ENCODE results near the gene DAPK2.

Gene DAPK2

DNA sequence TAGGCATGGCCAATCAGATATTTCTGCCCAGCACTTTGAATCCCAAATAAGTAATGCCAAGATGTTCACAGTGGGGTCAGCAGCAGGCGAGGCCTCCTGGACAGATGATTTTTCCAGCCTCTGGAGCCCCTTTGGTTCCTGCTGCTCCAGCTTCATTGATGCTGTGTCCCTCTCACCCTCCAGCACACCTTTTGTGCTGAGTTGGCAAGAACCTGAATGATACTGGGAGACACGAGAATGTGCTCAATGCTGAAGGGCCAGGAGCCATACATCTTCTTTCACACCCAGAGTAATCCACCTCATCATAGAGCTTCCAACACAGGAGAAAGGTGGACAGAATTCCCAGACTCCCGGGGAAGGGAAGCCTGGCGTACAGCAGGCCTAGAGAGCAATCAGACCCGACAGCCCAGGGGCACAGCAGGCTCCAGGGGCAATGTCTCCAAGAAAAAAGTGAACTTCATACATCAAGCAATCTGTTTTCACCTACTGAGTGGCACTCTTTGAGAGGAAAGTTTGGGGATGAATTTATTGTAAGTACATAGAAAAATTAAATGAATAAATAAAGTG is 6.7 kb upstream of the DAPK2 start:
- DNase-seq = no peak

DNA sequence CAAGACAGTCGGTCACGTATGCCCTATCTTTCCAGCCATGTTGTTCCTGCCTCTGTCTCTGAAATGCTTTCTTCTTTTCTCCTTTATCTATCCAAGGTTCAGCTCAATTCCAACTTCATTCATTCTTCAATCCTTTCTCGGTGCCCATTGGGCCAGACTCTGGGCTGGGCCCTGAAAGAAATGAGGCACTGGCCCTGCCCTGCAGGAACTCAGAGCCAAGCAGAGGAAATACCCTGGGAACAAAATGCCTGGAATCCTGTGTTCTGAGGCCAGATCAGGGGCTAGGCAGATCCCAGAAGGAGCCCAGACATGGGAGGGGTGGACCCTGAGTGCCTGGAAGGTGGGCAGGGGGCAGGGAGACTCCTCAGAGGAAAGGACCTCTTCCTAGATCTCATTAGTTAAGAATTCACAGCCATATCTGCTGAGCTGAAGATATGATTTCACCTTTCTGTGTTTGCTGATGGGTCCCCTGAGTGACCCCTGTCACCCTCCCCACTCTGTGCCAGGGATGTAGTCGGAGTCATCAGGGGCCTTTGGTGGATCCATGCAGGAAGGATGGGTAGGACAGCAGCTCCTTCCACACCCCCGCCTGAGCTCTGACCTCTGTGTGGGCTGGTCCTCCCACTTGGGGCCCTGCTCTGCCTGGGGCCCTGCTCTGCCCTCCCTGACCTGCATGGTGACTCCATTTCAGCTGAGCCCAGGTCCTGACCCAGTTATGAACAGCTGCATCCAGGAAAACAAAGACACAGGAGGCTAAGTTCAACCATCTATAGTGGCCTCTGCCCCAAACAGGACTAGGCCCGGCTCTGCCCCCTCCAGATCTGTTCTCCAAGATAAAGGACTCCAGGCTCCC is 5.3 kb upstream of the DAPK2 start:
- no peak for DNase-seq

DNA sequence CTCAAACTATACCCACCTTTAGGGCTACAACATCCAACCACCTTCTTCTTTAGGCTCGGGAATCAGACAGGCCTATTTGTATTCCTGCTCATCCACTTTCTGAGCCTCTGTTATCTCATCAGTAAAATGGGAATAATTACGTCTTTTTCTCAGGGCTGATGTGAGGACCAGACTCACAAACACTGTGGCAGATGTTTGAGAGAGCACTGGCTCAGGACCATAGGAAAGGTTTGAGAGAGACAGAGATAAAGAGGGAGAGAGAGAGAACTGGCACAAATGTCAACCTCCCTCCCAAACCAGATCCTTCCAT is 4.8 kb upstream of the DAPK2 start:
- no peak for DNase-seq

DNA sequence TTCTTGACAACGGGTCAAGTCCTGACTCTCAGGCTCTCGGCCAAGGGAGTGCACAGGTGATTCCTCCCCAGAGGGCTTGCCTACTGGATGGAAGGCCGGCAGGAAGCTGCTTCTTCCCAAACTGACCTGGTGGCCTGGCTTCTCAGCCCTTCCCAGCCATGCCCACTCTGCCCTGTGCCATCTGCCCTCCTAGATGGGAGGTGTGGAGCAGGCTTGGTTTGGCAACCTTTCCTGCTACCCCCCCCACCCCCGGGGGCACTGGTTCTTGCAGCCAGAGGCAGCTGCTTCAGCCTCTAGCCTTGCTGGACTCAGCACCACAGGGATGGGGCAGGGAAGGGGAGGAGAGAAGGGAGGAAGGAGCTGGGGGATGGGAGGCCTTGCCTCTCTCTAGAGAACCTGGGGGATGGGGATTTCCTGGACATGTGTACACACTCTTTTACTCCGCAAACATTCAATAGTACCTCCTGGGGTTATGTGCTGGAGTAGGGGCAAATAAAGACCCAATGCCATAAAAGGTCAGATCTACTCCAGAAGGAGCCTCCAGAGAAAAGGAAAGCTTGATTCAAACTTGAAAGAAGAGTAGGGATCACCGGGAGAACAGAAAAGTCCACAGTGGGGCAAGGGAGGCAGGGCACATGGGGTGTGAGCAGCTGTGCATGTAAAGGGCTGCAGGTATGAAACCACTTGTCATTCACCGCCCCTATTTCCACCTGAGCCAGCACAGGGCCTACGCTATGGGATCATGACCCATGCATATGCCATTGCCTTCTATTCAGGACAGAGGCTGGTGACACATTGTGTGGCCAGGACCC is 4.2 kb upstream of the DAPK2 start:
- peak; percentile 99 for DNase-seq

DNA sequence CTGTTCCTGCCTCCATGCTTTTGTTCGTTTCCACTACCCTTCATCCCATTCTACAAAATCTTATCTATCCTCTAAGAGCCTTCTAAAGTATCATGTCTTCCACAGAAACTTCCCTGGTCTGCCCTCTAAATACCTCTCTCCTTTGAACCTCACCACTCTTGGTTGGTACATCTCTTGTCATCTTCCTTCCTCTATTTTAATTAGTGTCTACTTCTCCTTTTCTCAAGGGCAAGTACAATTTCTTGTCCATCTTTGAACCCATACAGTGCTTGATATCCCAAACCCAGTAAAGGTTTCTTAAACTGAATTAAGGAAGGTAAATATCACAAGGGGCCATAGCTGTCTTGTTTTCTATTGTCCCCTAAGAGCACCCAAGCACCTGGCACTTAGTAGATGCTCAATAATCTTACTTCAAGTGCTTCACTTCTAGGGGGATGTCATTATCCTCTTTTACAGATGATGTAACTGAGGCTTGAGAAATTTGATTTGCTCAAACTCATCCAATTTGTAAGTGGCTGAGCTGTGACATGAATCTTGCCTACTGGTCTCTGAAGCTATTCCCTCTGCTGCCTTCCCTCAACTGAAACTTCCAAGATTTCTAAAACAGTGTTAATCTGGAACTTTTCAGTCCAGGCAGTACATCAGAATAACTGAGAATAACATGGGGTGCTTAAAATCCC is 2.6 kb upstream of the DAPK2 start:
- no peak for DNase-seq

DNA sequence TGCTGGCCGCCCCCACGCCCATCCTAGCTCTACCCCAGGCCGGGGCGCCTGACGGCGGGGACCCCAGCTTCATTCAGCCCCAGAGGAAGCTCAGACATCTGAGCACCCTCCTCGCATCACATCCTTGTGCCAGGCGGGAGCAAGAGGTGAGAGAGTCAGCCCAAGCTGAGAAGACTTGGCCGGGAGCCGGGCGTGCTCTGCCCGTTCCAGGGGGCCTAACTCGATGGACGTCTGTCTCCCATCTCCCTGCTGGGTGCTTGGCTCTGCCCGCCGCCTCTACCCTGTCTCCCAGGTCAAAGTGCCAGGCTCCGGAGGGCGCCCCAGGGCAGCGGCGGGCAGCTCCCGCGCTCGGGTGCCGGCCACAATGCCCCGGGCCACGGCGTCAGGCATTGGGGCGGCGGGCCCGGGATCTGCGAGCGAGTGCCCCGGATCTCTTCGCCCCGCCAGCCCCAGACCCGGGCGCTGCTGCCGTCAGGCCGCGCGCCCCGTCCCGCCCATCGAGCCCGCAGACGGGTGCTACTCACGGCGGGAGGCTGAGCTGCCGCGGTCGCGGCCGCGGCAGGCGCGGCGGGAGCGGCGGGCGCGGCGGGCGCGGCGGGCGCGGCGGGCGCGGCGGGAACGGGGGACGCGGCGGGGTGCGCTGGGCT is 388 bp downstream of the DAPK2 start:
- DNase-seq = peak; percentile 50

DNA sequence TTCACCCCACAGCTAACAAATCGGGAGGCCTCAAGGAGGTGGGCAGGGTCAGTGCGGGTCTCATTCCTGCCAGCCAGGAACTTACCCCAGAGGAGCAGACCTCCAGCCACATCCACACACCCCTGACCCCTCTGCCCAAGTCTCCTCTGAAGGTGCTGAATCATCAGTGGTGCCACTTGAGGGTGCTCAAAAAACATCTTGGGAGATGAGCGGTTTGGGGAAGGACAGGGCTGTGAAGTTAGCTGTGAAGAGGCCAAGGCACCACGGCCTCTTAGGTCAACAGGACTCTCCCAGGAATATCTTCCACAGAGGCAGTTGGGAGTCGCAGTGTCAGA is 1.2 kb downstream of the DAPK2 start:
- no peak for DNase-seq

DNA sequence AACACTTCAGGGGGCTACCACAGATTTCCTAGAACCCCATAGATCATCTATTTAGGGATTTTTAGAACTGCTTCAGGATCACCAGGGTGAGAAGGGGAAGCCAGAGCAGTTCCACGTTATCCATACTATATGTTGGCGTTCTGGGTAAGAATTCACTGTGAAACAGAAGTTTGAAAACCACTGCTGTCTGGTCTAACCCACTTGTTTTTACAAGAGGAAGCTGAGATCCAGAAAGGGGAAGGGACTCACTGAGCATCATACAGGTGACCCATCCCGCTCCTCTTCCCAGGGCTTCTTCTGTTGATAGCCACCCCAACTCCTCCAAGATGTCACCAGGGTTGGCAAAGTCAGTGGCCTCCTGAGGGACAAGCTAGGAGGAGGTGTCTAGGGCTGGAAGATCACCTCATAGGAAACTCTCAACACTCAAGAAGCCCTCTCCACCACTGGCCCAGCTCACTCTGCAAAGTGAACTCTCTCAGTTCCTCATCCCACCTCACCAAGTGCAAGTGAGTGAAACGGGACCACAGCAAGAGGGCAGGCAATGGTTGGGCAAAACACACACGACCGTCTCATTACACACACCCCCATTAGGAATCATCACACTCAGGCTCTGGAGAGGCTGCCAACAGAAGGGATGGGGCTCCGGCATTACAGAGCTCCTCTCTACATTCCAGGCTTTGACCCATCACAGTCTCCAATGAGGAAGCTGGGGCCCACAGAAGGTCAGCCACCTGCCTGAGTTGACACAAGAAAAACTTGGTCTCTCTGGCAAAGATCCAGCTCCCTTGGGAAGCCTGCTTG is 1.8 kb downstream of the DAPK2 start:
- no peak for DNase-seq

DNA sequence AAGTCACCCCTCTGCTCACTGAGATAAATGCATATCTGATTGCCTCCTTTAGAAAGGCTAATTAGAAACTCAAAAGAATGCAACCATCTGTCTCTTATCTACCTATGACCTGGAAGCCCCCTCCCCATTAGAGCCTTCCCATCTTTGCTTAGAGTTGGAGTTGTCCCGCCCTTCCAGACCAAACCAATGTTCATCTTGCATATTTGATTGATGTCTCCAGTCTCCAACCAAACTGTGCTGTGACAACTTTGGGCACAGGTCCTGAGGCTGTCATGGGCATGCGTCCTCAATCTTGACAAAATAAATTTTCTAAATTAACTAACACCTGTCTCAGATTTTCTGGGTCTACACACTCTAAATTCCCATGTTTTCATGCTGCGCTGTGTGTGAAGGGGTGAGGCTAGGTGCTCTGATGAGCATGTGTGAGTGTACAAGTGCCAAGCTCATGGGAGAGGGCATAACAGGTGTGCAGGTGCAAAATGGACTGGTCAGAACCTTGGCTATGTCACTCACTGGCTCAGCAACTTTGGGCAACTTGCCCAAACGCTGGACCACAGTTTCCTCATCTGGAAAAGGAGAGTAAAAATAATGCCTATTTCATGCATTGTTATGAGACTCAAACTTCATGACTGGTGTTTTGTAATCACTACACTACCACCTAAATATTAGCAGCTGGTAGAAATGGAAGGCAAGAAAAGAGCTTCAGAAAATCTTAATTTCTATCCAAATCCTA is 7.2 kb downstream of the DAPK2 start:
- peak; percentile 31 for DNase-seq

DNA sequence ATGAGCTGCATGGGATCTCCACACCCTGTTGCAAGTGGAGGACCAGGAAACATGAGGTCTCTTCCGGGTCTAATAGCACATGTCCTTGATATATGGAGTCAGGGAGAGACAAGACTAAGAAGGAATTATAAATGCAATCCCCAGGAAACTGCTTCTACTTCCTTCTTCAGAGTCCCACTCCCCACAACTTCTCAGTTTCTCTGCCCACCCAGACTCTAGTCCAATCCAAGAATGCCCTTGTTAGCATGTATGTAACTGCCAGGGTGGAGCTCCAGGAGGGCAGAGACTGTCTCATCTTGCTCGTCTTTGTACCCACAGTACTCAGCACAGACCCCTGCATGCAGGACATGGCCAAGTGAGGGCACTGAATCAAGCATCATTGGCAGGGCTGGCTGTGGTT is 8.3 kb downstream of the DAPK2 start:
- no peak for DNase-seq

DNA sequence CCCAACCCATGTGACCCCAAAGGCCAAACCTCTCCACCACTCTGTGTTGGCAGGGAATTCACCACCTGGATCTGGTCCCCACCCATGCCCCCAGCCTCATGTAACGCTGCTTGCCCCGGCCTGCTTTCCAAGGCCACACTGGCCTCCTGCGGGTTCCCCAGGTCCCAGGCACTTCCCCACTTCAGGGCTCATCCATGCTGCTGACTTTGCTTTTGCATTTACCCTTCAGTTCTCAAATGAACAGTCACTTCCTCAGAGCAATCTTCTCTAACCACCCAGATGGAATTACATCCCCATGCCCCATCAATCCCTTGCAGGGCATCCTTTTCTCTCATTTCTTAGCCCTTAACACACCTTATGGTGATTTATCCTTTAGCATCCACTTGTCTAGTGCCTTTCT is 9.2 kb downstream of the DAPK2 start:
- DNase-seq = no peak

DNA sequence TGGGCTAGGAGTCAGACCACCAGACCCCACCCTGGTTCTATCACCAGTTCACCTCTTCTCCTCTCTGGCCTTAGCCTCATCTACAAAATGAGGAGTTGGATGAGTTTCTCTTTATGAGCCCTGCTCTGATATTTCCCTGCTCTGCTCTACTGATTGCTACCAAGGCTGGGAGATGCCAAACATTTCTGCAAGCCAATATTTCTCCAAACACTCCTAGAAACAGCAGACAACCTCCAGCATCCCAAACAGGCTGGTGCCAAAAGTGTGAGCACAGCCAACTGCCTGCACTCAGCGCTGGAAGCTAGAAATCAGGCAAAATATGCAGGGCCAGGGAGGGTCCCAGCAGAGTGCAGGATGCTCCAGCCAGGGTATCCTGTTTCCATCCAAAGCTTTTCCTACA is 10.8 kb downstream of the DAPK2 start:
- DNase-seq = no peak

DNA sequence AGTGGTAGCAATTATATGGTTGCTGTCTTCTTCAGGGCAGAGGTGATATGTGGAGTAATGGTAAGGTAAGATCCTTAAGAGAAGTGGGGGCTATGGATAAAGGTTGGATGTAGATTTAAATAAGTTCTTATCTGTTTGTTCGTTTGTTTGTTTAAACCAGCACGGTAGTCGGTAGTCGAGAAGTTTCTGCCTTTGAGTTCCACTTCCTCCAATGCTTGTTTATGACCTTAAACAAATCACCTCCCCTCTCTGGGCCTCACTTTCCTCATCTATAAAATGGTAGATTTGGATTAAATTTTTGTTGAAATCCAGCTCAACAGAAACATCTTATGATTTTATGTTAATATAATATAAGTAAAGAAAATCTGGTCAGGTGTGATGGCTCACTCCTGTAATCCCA is 11.8 kb downstream of the DAPK2 start:
- no peak for DNase-seq

DNA sequence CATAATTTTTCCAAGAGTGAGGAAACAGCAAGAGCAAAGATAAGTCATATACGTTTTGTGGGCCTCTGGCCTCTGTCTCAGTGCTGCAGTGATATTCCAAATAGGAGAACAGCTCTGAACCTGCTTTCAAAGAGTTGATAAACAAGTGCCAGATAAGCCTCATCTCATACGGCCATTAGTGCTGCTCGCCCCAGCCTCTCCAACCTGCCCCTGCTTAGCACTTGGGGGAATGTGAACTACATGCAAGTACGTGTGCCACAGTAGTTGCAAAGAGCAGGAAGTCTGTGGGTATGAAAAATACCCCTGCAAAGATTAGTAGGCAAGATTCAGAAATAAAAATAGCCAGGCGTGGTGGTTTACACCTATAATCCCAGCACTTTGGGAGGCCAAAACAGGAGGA is 14.0 kb downstream of the DAPK2 start:
- DNase-seq = no peak

DNA sequence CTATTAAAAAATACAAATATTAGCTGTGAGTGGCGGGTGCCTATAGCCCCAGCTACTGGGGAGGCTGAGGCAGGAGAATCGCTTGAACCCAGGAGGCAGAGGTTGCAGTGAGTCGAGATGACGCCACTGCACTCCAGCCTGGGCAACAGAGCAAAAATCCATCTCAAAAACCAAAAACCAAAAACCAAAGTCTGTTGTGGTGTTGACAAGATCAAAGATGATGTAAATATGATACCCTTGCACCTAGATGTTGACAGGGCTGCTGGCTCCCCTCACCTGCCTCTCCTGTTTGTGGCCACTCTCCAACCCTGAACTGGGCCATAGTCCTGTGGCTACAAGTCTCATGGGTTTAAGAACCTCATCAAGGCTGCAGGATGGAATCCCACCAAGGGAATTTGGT is 16.2 kb downstream of the DAPK2 start:
- DNase-seq = no peak

DNA sequence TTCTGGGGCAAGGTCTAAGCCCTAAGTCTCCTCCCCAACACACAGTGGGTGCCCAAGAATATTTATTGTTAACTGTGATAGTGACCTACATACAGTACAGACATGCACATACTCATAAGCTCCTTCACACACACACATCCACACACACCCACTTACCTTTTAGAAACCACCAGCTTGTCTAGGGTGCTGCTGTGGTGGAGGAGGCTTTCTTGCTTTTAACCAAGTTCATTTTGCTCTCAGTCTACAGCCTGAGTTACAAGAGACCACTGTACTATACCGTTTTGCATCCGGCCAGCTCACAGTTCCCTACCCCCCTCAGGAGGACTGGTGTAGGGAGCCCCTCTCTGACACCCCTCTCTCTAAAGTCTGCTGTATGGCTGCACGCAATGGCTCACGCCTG is 16.7 kb downstream of the DAPK2 start:
- no peak for DNase-seq

DNA sequence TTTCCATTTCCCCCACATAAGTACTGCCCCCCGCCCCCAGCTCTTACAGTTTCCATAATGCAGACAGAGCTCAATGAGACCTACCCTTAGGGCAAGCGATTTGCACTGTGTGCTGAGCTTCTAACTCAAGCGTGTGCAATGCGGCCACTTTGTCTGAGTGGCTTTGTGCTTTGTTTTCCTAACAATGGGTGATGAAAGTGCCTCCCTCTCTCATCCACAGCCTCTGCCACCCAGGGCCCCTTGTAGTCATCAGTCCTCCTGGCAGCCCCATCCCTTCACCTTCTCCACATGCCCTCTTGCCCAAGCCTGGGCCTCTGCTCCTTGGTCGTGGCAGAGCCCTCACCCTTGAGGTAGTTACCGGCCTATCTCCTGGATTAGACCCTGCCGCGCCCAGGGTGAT is 17.2 kb downstream of the DAPK2 start:
- peak; percentile 75 for DNase-seq

DNA sequence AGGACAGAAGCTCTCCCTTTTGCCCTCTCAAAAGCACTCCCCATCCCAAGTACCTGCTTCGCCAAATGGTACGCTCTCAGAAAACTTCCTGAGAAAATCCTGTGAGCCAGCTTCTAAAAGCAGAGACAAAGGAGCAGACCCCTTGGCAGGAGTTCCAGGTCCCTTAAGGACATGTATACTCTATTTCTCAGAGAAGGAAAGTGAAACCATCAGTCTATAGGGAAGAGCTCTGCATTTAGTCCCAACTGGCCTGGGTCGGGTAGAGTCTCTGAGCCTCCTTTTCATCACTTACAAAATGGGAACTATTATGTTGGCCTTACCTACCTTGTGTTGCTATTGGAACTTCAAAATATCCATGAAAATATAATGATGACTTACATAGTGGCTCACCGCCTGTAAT is 19.7 kb downstream of the DAPK2 start:
- DNase-seq = no peak

DNA sequence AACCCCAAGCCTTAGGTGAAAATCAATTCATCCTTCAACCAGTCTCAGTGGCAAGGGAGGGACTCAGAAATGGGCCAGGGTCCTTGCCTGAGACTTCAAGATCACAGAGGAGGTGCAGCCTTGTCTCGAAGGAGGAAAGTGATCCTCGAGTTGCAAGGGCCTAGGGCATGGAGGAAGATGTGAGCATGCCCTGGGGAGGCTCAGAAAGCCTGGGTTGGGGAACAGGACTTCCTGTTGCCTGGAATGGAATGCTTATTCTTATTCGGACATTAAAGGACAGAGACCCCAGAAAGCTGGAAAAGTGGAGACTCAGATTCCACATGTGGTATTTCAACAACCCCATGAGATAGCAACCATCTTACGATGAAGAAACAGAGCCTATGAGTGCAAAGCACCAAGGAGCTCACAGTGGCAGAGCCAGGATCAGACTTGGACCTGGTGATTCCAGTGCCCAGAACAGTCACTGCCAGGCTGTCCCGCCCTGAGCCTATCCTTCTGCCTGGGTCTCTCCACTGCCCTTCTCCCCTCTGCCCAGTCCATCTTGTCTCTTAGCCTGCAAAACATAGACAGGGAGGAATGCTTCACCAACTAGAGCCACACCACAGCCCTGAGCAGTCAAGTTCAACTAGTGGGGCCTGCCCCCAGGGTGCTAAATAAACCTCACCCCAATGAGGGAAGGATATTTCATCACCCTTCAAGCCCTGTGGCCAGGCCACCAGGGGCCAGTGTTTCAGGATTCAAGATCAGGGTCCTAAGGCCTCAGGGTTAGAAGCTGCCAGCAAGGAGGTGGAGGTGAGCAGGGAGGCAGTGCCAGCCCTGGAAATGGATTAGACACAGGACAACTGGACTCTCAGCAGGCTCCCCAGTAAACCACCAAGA is 21.9 kb downstream of the DAPK2 start:
- DNase-seq = no peak

DNA sequence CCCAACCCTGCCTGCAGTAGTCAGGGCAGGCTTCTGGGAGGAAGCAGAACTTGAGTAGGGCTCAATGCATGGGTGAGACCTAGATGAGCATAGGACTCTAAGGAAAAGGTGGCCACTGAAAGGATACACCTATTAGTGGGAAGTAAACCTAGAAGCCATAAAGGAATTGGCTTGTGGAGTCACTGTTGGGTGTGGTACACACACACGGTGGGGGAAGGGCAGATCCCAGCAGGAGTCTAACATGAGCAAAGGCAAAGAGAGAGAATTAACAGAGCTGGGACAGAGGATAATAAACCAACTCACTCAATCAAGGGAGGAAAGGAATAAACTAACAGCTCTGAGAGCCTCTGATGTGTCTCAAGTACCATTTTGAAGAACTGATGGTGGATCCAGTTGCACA is 23.1 kb downstream of the DAPK2 start:
- DNase-seq = peak; percentile 49

DNA sequence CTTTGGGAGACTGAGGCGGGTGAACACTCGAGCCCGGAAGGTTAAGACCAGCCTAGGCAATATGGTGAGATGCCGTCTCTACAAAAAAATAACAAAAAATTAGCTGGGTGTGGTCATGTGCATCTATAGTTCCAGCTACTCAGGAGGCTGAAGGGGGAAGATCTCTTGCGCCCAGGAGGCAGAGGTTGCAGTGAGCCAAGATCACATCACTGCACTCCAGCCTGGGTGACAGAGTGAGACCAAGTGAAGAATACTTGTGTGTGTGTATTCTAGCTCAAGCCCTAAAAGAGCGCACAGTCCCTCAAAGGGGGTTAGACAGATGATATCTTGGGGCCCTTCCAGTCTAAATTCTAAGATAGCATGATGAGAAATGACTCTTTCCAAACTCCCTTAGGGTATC is 23.7 kb downstream of the DAPK2 start:
- no peak for DNase-seq

Data from NCI-H69 (cell line).